Nasal cavity respiratory epithelium epithelial cell of viscerocranial mucosa (primary cell): ENCODE measurements around the gene SLC27A2. TPM values are rescaled to one million over a fixed set of nuclear protein-coding genes. Genes with fewer than 3 reads are reported as not detected.

ENCODE experiments used
- total RNA-seq: library from RNA; depleted of rRNA; stranded (reverse); fragments of >200 nt; gene quantifications from 2 replicates; pipeline ENCODE4 v1.2.3, GENCODE V29; 2014

The SLC27A2 gene
- 2.1 and 10.9 TPM in 2 replicates for total RNA-seq

DNA sequence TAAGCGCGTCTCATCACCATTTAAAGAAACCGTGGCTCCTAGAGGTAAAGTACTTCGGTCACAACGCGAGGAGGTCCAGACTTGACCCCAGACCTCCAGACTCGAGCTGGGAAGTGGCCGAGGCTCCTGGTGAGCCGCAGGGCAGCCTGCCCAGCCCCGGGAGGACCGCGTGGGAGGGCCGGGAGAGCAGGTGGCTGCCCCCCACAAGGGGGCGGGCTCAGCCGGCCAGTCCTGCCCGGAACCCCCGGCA, at the start of gene SLC27A2:
Gene SLC27A2, plus strand, starts transcription at position 228 of the 250 bp plus-strand sequence. CDS start 232 bp downstream, outside the sequence.

DNA sequence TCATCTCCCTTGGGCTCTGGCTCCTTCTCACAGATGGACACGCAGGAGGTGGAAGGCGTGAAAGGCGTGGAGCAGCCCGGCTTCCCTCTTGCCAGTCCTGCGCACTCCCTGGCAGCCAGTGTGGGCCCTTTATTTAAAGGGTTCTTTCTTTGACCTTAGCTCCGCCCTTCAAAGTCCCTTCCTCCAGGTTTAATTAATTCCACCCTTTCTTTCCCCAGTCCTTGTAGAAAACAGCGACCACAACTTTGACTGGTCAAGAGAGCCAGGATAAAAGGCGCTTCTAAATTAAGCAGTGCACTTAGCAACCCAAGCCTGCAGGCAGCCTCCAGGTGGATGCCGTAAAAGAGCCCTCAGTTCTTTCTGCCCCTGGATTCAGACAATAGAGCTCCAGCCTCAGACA, 83.6 kb downstream of the SLC27A2 start, which contains the start of gene HDC:
Gene HDC, minus strand, starts transcription at position 107 of the 400 bp plus-strand sequence. Its CDS starts 103 bp downstream, at position 4.

Other genes with a start within 250 kb of the SLC27A2 start
- under 0.01 and 1.00 TPM in 2 replicates for gene ATP8B4, start 63.0 kb upstream of the SLC27A2 start, total RNA-seq
- gene HDC, start 83.5 kb downstream of the SLC27A2 start, total RNA-seq, result under 0.01 TPM in 1 of 2 replicates, not detected in the other
- 59.9 and 83.4 TPM in 2 replicates for gene GABPB1, start 173.0 kb downstream of the SLC27A2 start, total RNA-seq
- 47.8 and 69.4 TPM in 2 replicates for gene USP8, start 242.2 kb downstream of the SLC27A2 start, total RNA-seq